ENCODE measurements around the gene TMEM117.

TMEM117 gene

DNA sequence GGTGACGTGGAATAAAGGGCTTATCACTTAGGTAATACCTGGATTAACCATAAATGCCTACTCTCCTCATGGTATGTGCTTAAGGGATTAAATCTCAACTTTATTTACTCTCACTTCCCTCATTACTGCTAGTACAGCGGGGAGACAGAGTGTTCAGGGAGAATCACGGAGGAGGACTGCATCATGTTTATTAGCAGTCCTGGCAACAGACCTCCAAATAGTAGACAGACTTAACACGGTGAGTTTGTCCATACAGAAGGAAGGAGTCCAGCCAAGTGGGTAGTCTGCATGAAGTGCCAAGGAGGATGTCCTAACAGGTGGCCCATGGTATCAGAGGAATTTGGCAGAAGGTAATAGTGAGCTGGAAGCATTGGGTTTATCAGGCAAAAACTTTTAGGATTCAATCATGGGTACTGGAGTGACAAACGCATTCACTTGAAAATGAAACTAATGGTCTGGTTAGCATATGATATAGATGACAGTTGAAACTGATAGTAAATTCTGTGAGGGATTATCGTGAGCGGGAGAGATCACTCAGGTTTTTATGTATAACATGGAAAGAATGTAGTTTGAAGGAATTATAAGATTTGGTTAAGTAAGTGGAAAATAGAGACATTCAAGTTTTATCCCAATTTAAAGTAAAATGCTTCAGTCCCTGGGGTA is 471.8 kb downstream of the TMEM117 start:
- TF ChIP-seq, protein P1, sequence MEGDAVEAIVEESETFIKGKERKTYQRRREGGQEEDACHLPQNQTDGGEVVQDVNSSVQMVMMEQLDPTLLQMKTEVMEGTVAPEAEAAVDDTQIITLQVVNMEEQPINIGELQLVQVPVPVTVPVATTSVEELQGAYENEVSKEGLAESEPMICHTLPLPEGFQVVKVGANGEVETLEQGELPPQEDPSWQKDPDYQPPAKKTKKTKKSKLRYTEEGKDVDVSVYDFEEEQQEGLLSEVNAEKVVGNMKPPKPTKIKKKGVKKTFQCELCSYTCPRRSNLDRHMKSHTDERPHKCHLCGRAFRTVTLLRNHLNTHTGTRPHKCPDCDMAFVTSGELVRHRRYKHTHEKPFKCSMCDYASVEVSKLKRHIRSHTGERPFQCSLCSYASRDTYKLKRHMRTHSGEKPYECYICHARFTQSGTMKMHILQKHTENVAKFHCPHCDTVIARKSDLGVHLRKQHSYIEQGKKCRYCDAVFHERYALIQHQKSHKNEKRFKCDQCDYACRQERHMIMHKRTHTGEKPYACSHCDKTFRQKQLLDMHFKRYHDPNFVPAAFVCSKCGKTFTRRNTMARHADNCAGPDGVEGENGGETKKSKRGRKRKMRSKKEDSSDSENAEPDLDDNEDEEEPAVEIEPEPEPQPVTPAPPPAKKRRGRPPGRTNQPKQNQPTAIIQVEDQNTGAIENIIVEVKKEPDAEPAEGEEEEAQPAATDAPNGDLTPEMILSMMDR (IDR thresholded peaks at IDR 0.05; ENCODE audit: low read depth, low read length) = no peak
- H3K4me3 ChIP-seq (ENCODE audit: low read depth, low read length) = no peak overlapping the region

DNA sequence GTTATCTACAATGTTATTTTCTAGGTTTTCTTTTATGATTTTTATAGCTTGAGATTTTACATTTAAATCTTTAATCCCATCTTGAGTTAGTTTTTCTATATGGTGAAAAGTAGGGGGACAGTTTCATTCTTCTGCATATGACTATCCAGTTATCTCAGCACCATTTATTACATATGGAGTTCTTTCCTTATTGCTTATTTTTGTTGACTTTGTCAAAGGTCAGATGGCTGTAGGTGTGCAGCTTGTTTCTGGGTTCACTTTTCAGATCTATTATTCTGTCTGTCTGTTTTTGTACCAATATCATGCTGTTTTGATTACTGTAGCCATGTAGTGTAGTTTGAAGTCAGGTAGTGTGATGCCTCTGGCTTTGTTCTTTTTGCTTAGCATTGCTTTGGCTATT is 477.3 kb downstream of the TMEM117 start:
- H3K4me3 ChIP-seq (ENCODE audit: low read depth, low read length) = no peak overlapping the region
- TF ChIP-seq, protein P1 (IDR thresholded peaks at IDR 0.05; ENCODE audit: low read depth, low read length) = no peak

GRCh38 chr12:44314007-44314500 is 478.2 kb downstream of the TMEM117 start:
- no peak overlapping the region for H3K4me3 ChIP-seq (ENCODE audit: low read depth, low read length)
- TF ChIP-seq, protein P1 (IDR thresholded peaks at IDR 0.05; ENCODE audit: low read depth, low read length) = no peak

- TF ChIP-seq, protein P1 (IDR thresholded peaks at IDR 0.05; ENCODE audit: low read depth, low read length) = no peak
These were observed 481.8 kb downstream of the TMEM117 start for GRCh38 chr12:44317651-44318126.

GRCh38 chr12:44331269-44331668 is 495.4 kb downstream of the TMEM117 start:
- no peak overlapping the region for H3K4me3 ChIP-seq (ENCODE audit: low read depth, low read length)
- TF ChIP-seq, protein P1 (IDR thresholded peaks at IDR 0.05; ENCODE audit: low read depth, low read length) = no peak

More at GRCh38 chr12:44317651-44318126, 481.8 kb downstream of the TMEM117 start:
- H3K4me3 ChIP-seq (ENCODE audit: low read depth, low read length) = no peak overlapping the region

GRCh38 chr12:44334347-44334746 is 498.5 kb downstream of the TMEM117 start:
- TF ChIP-seq, protein P1 (IDR thresholded peaks at IDR 0.05; ENCODE audit: low read depth, low read length) = no peak
- no peak overlapping the region for H3K4me3 ChIP-seq (ENCODE audit: low read depth, low read length)

GRCh38 chr12:44335030-44335429 is 499.1 kb downstream of the TMEM117 start:
- TF ChIP-seq, protein P1 (IDR thresholded peaks at IDR 0.05; ENCODE audit: low read depth, low read length) = no peak
- H3K4me3 ChIP-seq (ENCODE audit: low read depth, low read length) = no peak overlapping the region

Measured in WI38 (cell line).